Activated CD8-positive, alpha-beta memory T cell treated with anti-CD3 and anti-CD28 coated beads, Interleukin-2, amount 50 U/mL, for 48 hours (primary cell): ENCODE results near the gene SERPINB6.
"Not testable (repeated sequence)": the region's sequence is repeated elsewhere in the genome, so short reads cannot be mapped to it uniquely, and the experiment has no call there.

Experiments used
- DNase-seq: peaks from one replicate; pipeline ENCODE4 v3.0.0-alpha.2; 2020

Gene SERPINB6

GRCh38 chr6:2971420-2972218, at the start of gene SERPINB6:
Gene SERPINB6 (minus strand): TSS chr6:2971567. CDS start chr6:2959332, 12,235 bp downstream.
- DNase-seq, result peak; percentile 80

GRCh38 chr6:3019749-3020320, 48.5 kb upstream of the SERPINB6 start:
- DNase-seq, result no peak

GRCh38 chr6:3019065-3019464, 47.7 kb upstream of the SERPINB6 start:
- no peak for DNase-seq

- no peak for DNase-seq
These were observed 45.9 kb upstream of the SERPINB6 start for GRCh38 chr6:3017304-3017703.

GRCh38 chr6:3016473-3017280, 45.3 kb upstream of the SERPINB6 start:
- DNase-seq, result no peak

- DNase-seq, result no peak
These were observed 43.8 kb upstream of the SERPINB6 start for GRCh38 chr6:3015144-3015543.

GRCh38 chr6:3014675-3015066, 43.3 kb upstream of the SERPINB6 start:
- DNase-seq, result no peak

- no peak for DNase-seq
These were observed 42.7 kb upstream of the SERPINB6 start for GRCh38 chr6:3013901-3014674.

- DNase-seq, result no peak
These were observed 42.1 kb upstream of the SERPINB6 start for GRCh38 chr6:3013486-3013885.

GRCh38 chr6:3011592-3011991, 40.2 kb upstream of the SERPINB6 start:
- DNase-seq, result no peak

GRCh38 chr6:3011158-3011557, 39.8 kb upstream of the SERPINB6 start:
- no peak for DNase-seq

- DNase-seq, result no peak
These were observed 38.6 kb upstream of the SERPINB6 start for GRCh38 chr6:3009930-3010329.

GRCh38 chr6:3008712-3009265, 37.4 kb upstream of the SERPINB6 start:
- not testable (repeated sequence) for DNase-seq

- no peak for DNase-seq
These were observed 36.2 kb upstream of the SERPINB6 start for GRCh38 chr6:3007571-3007970.

- no peak for DNase-seq
These were observed 35.1 kb upstream of the SERPINB6 start for GRCh38 chr6:3006476-3006875.

- DNase-seq, result no peak
These were observed 34.5 kb upstream of the SERPINB6 start for GRCh38 chr6:3005874-3006273.

- DNase-seq, result no peak
These were observed 33.7 kb upstream of the SERPINB6 start for GRCh38 chr6:3005077-3005476.

GRCh38 chr6:3003226-3003625, 31.9 kb upstream of the SERPINB6 start:
- not testable (repeated sequence) for DNase-seq

- no peak for DNase-seq
These were observed 30.5 kb upstream of the SERPINB6 start for GRCh38 chr6:3001773-3002293.

GRCh38 chr6:3001146-3001772, 29.9 kb upstream of the SERPINB6 start:
- no peak for DNase-seq

GRCh38 chr6:2999618-3000557, 28.5 kb upstream of the SERPINB6 start, which contains the start of gene NQO2:
Gene NQO2 (plus strand): TSS chr6:2999894. CDS start chr6:3006553, 6,659 bp downstream.
- DNase-seq, result peak; percentile 96
